ENCODE data around the gene GALP.

- TF ChIP-seq CTCF (conservative IDR thresholded peaks at IDR 0.05; ENCODE audit: low read depth in 2 of 2) (no peak), EZH2 (IDR thresholded peaks at IDR 0.05; ENCODE audit: low read depth, unreplicated experiment) (no peak), EZH2phosphoT487 (IDR thresholded peaks at IDR 0.05; ENCODE audit: unreplicated experiment) (no peak), POLR2AphosphoS5 (IDR thresholded peaks at IDR 0.05; ENCODE audit: low read depth) (no peak), ETS1 (IDR thresholded peaks at IDR 0.05) (no peak), CREB1 (CRISPR knock-in tag; IDR thresholded peaks at IDR 0.05; ENCODE audit: low read depth) (no peak)
Observed at GRCh38 chr19:56223481-56223880, 47.7 kb downstream of the GALP start.
